ENCODE measurements around the gene EPHA10.

- TF ChIP-seq ETV6 (CRISPR knock-in tag; IDR thresholded peaks at IDR 0.05): no peak
- no peak for TF ChIP-seq ZNF232 (CRISPR knock-in tag; IDR thresholded peaks at IDR 0.05)
- no peak for TF ChIP-seq RELA (CRISPR knock-in tag; IDR thresholded peaks at IDR 0.05; ENCODE audit: borderline replicate concordance)
- TF ChIP-seq ATF2 (CRISPR knock-in tag; IDR thresholded peaks at IDR 0.05; ENCODE audit: borderline replicate concordance, low read depth): no peak
- TF ChIP-seq TP53 (CRISPR knock-in tag; IDR thresholded peaks at IDR 0.05): no peak
- TF ChIP-seq CTCF (IDR thresholded peaks at IDR 0.05): no peak
- TF ChIP-seq AFF4 (CRISPR knock-in tag; IDR thresholded peaks at IDR 0.05; ENCODE audit: borderline replicate concordance): no peak
- TF ChIP-seq ZNF263 (CRISPR knock-in tag; IDR thresholded peaks at IDR 0.05; ENCODE audit: low read depth): no peak
- TF ChIP-seq TCF7 (CRISPR knock-in tag; IDR thresholded peaks at IDR 0.05; ENCODE audit: low read depth): no peak
These were observed 8.9 kb downstream of the EPHA10 start for GRCh38 chr1:37755951-37756560.

All from WTC11 (cell line).